ENCODE measurements around the gene LRCH1. TPM values are rescaled to one million over a fixed set of nuclear protein-coding genes. Genes with fewer than 3 reads are reported as not detected.

Gene LRCH1
- total RNA-seq, 4 donors from 2014 or later, result 13.6 to 29.7 (median 18.5) TPM

- TF ChIP-seq CTCF (IDR thresholded peaks at IDR 0.05), result no peak
- Histone ChIP-seq H3K9me3 (no peaks in the 10 kb centered on the region), H3K4me3 (no peak overlapping the region), H3K4me1 (peaks cover 0 to 42% (median 2%) of the 10 kb centered on the region in 4 donors), H3K36me3 (no peaks in the 10 kb centered on the region), H3K27me3 (no peaks in the 10 kb centered on the region), H3K27ac (peak overlapping the region in 2 of 4 donors; percentile 31 to 68)
- DNase-seq, result no peak
Measured at GRCh38 chr13:46656786-46657185, 103.8 kb downstream of the LRCH1 start.

- no peaks in the 10 kb centered on the region for H3K36me3 ChIP-seq
- no peak overlapping the region for H3K4me3 ChIP-seq
- no peaks in the 10 kb centered on the region for H3K9me3 ChIP-seq
- no peak for TF ChIP-seq CTCF (IDR thresholded peaks at IDR 0.05)
- no peak for TF ChIP-seq POLR2A (IDR thresholded peaks at IDR 0.05)
- H3K4me1 ChIP-seq, result peaks cover 0 to 66% (median 5%) of the 10 kb centered on the region in 4 donors
- no peaks in the 10 kb centered on the region for H3K27me3 ChIP-seq
- H3K27ac ChIP-seq, result peak overlapping the region in 1 of 4 donors; percentile 61
- no peak for DNase-seq
Measured at GRCh38 chr13:46659413-46660065, 106.6 kb downstream of the LRCH1 start.

- no peak for DNase-seq
Measured at GRCh38 chr13:46660416-46660815, 107.4 kb downstream of the LRCH1 start.

GRCh38 chr13:46660857-46661256, 107.9 kb downstream of the LRCH1 start:
- TF ChIP-seq CTCF (IDR thresholded peaks at IDR 0.05), result no peak
- Histone ChIP-seq H3K4me3 (no peak overlapping the region), H3K36me3 (no peaks in the 10 kb centered on the region), H3K4me1 (peaks cover 0 to 67% (median 5%) of the 10 kb centered on the region in 4 donors), H3K27ac (peak overlapping the region in 3 of 4 donors; percentile 39 to 64 (median 61)), H3K27me3 (no peaks in the 10 kb centered on the region), H3K9me3 (no peaks in the 10 kb centered on the region)
- DNase-seq, result no peak

More at GRCh38 chr13:46660416-46660815, 107.4 kb downstream of the LRCH1 start:
- Histone ChIP-seq H3K36me3 (no peaks in the 10 kb centered on the region), H3K4me1 (peaks cover 0 to 67% (median 4%) of the 10 kb centered on the region in 4 donors), H3K27me3 (no peaks in the 10 kb centered on the region), H3K9me3 (no peaks in the 10 kb centered on the region), H3K27ac (peak overlapping the region in 3 of 4 donors; percentile 39 to 64 (median 61)), H3K4me3 (no peak overlapping the region)
- no peak for TF ChIP-seq POLR2A (IDR thresholded peaks at IDR 0.05)
- no peak for TF ChIP-seq CTCF (IDR thresholded peaks at IDR 0.05)

GRCh38 chr13:46662690-46663089, 109.7 kb downstream of the LRCH1 start:
- peaks cover 0 to 69% (median 14%) of the 10 kb centered on the region in 4 donors for H3K4me1 ChIP-seq

More at GRCh38 chr13:46662690-46663089, 109.7 kb downstream of the LRCH1 start:
- Histone ChIP-seq H3K27ac (no peak overlapping the region), H3K4me3 (no peak overlapping the region), H3K9me3 (no peaks in the 10 kb centered on the region), H3K36me3 (no peaks in the 10 kb centered on the region), H3K27me3 (no peaks in the 10 kb centered on the region)
- TF ChIP-seq POLR2A (IDR thresholded peaks at IDR 0.05), result no peak
- no peak for TF ChIP-seq CTCF (IDR thresholded peaks at IDR 0.05)
- no peak for DNase-seq
